Stimulated activated naive CD4-positive, alpha-beta T cell treated with Interleukin-2 at 50 U/mL for 16 hours (primary cell): Measurements from ENCODE around the gene TPTE.
"Not testable (repeated sequence)": the region's sequence is repeated elsewhere in the genome, so short reads cannot be mapped to it uniquely, and the experiment has no call there.

Experiments
- DNase-seq: peaks from one replicate; lab custom pipeline; 2025; lab: John Stamatoyannopoulos, UW

The TPTE gene

GRCh38 chr21:10521091-10521598 is at the start of gene TPTE:
Gene TPTE (plus strand): TSS chr21:10521583. CDS start chr21:10538724, 17,141 bp downstream.
- no peak for DNase-seq

- DNase-seq: not testable (repeated sequence)
Observed at GRCh38 chr21:10471999-10472398, 49.4 kb upstream of the TPTE start.

- DNase-seq: not testable (repeated sequence)
Observed at GRCh38 chr21:10477794-10478193, 43.6 kb upstream of the TPTE start.

- not testable (repeated sequence) for DNase-seq
Observed at GRCh38 chr21:10479875-10480274, 41.5 kb upstream of the TPTE start.

- not testable (repeated sequence) for DNase-seq
Observed at GRCh38 chr21:10484864-10485263, 36.5 kb upstream of the TPTE start.

- DNase-seq: not testable (repeated sequence)
Observed at GRCh38 chr21:10490453-10490852, 30.9 kb upstream of the TPTE start.

GRCh38 chr21:10511116-10511515 is 10.3 kb upstream of the TPTE start:
- DNase-seq: no peak

- DNase-seq: not testable (repeated sequence)
Observed at GRCh38 chr21:10516889-10517288, 4.5 kb upstream of the TPTE start.

GRCh38 chr21:10517904-10518303 is 3.5 kb upstream of the TPTE start:
- not testable (repeated sequence) for DNase-seq

GRCh38 chr21:10521835-10522500 is 585 bp downstream of the TPTE start:
- DNase-seq: not testable (repeated sequence)

GRCh38 chr21:10539956-10540355 is 18.6 kb downstream of the TPTE start:
- no peak for DNase-seq

- DNase-seq: not testable (repeated sequence)
Observed at GRCh38 chr21:10544376-10544775, 23.0 kb downstream of the TPTE start.

- DNase-seq: not testable (repeated sequence)
Observed at GRCh38 chr21:10547868-10548267, 26.5 kb downstream of the TPTE start.

GRCh38 chr21:10548331-10548954 is 27.1 kb downstream of the TPTE start:
- not testable (repeated sequence) for DNase-seq

GRCh38 chr21:10570803-10571202 is 49.4 kb downstream of the TPTE start:
- DNase-seq: not testable (repeated sequence)

- DNase-seq: not testable (repeated sequence)
Observed at GRCh38 chr21:10574531-10575310, 53.3 kb downstream of the TPTE start.

GRCh38 chr21:10575311-10575667 is 53.9 kb downstream of the TPTE start:
- no peak for DNase-seq

GRCh38 chr21:10578910-10579309 is 57.5 kb downstream of the TPTE start:
- DNase-seq: not testable (repeated sequence)

GRCh38 chr21:10589115-10589514 is 67.7 kb downstream of the TPTE start:
- not testable (repeated sequence) for DNase-seq

- DNase-seq: not testable (repeated sequence)
Observed at GRCh38 chr21:10607074-10607473, 85.7 kb downstream of the TPTE start.

- DNase-seq: not testable (repeated sequence)
Observed at GRCh38 chr21:10614285-10614684, 92.9 kb downstream of the TPTE start.

GRCh38 chr21:10616061-10616460 is 94.7 kb downstream of the TPTE start:
- DNase-seq: not testable (repeated sequence)

GRCh38 chr21:10616535-10616934 is 95.2 kb downstream of the TPTE start:
- no peak for DNase-seq
